Cardiac fibroblast (primary cell): ENCODE data around the gene ATP11A.

Experiments used
- DNase-seq, 2 donors: peaks; one replicate each; pipeline versions ENCODE4 v3.0.0 to v3.0.0-alpha.2; 2010; ENCODE audit warnings: low read depth in 2 of 2
- H3K4me3 ChIP-seq, 2 donors: replicated peaks in 1 of 2; 1 replicate in 1 of 2; 2 replicates in 1 of 2; pipeline ENCODE4 v1.5.1; 2011; ENCODE audit warnings: low read depth in 2 of 2, low read length in 2 of 2, mild to moderate bottlenecking in 2 of 2, moderate library complexity in 1 of 2
- CTCF ChIP-seq: IDR thresholded peaks from one replicate; pipeline ENCODE4 v1.5.1; 2011; ENCODE audit warnings: low read depth, mild to moderate bottlenecking, low read length, inconsistent platforms

The ATP11A gene

GRCh38 chr13:112777637-112778406 is 88.0 kb downstream of the ATP11A start:
- no peak for DNase-seq
- no peak overlapping the region for H3K4me3 ChIP-seq
- no peak for TF ChIP-seq CTCF

- H3K4me3 ChIP-seq: no peak overlapping the region
- peak in 1 of 2 donors; percentile 8 for DNase-seq
- no peak for TF ChIP-seq CTCF
Observed at GRCh38 chr13:112779856-112780604, 90.2 kb downstream of the ATP11A start.

- no peak for DNase-seq
- H3K4me3 ChIP-seq: no peak overlapping the region
- no peak for TF ChIP-seq CTCF
Observed at GRCh38 chr13:112781287-112781686, 91.4 kb downstream of the ATP11A start.

- no peak for TF ChIP-seq CTCF
- H3K4me3 ChIP-seq: no peak overlapping the region
- peak in 1 of 2 donors; percentile 34 for DNase-seq
Observed at GRCh38 chr13:112781881-112782361, 92.1 kb downstream of the ATP11A start.

- no peak for DNase-seq
- TF ChIP-seq CTCF: no peak
Observed at GRCh38 chr13:112782429-112783010, 92.7 kb downstream of the ATP11A start.

GRCh38 chr13:112783135-112783977 is 93.5 kb downstream of the ATP11A start:
- DNase-seq: peak in 1 of 2 donors; percentile 51
- no peak for TF ChIP-seq CTCF
- H3K4me3 ChIP-seq: no peak overlapping the region

More at GRCh38 chr13:112782429-112783010, 92.7 kb downstream of the ATP11A start:
- no peak overlapping the region for H3K4me3 ChIP-seq
